ENCODE data around the gene POLR1B.
"Not testable (repeated sequence)": the region's sequence is repeated elsewhere in the genome, so short reads cannot be mapped to it uniquely, and the experiment has no call there.

Gene POLR1B

DNA sequence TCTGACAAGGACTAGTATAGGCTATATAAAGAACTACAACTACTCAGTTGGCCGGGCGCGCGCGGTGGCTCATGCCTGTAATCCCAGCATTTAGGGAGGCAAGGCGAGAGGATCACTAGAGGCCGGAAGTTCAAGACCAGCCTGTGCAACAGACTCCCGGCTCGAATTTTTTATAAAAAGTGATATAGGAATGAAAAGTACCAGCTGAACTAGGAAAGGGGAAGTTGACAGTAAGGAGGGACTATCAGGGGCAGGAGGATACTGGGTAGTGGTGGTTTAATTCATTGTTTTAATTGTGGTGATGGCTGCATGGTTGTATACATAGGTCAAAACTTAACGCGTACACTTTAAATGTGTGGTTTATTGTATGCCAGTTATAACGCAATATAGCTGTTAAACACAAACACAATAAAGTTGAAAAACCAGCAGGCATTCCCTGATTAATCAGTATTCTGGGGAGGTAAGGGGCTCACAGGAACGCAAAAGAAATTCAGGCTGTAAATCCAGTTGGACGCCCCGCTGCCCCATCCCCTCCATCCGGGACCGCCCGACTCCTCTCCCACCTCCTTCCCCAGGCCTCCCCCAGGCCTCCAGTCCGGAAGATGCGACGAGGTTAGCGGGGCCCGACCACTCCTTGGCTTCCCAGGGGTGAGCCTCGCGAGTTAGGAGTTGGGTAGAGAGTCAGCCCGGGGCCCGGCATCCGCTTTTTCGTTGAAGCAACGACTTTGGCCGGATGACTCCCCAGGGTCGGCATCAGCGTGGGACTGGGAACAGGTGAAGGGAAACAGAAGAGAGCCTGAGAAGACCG is 746 bp upstream of the POLR1B start:
- DNase-seq = no peak

DNA sequence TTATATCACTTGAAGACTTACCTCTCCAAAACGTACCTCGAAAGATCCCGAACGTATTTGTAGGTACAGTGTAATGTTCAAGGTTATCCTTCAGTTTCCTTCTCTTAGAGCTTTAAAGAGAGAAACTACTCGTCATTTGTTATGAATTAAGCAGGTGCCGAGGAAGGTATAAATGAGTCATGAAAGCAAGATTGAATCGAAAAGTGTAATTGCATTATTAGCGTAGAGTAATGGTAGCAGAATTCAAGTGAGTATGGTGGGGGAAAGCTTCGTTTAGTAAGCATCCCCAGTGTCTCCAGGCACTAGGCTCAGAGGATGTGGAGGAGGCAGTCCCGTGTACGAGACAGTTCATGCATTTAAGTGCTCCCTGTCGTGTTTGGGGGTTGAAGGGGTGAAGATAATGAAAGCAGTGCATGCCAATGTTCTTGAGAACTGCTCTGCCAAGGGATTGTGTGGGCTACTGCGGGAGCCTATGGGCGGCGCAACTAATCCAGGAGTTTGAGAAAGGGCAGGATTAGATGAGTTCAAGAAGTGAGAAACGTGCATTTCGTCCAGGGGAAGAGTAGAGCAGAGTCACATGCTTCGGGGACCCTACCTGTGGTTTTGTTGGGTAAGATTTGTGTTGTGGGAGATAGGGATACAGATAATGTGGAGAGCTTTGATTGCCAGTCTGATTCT is 858 bp downstream of the POLR1B start:
- DNase-seq = peak; percentile 7

DNA sequence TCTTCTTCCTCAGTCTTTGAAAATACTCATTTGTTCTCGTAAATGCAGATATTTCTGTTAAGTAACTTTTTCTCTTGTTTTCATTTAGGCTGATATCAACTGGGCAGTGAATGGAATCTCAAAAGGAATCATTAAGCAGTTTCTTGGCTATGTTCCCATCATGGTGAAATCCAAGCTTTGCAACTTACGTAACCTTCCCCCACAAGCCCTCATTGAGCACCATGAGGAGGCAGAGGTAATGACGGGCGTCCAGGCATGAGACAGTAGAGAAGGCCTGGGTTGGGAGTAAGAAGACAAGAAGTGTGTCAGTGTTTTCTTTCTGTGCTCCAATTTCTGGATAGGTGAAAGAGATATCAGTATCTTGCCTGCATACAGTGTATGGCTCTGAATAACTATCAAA is 5.1 kb downstream of the POLR1B start:
- DNase-seq = no peak

DNA sequence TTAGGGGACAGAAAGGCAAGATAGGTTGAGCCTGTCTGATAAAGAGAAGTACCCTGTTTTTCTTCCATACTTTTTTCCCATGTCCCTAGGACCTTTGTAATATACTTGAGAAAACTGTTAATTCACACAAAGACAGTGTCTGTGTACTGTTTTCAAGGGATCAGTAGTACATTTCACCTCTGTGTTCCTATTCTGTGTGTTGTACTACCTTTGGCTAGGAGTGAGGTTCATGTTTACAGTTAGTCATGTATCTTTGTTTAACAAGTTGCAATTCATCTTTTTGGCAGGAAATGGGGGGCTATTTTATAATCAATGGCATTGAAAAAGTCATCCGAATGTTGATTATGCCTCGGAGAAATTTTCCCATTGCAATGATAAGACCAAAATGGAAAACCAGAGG is 6.7 kb downstream of the POLR1B start:
- no peak for DNase-seq

DNA sequence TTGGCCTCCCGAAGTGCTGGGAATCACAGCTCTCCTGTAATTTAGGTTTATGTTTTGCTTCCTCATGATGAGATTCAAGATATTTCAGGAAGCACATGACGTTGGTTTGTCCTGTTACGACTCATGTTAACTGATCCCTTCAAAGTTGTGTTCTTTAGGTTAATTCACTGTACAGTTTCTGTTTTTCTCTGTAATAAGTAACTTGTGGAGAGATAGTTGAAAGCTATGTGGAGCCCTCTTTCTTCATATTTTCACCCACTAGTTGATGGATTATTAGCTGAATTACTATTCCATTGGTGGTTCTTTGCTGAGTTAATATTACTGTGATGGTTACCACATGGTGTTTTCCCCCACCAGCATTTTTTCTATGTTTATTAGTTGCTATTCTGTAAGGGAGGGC is 23.8 kb downstream of the POLR1B start:
- no peak for DNase-seq

DNA sequence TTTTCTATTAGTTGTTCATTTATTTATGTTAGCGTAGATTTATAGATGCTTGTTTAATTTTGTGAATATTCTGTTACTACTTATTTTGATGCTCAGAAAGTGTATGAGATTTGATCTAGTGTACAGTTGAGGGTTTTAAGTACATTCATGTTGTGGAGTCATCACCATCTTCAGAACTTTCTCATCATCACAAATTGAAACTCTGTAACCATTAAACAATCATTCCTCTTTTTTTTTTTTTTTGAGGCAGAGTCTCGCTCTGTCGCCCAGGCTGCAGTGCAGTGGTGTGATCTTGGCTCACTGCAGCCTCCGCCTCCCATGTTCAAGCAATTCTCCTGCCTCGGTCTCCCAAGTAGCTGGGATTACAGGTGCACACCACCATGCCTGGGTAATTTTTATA is 24.2 kb downstream of the POLR1B start:
- DNase-seq = not testable (repeated sequence)

DNA sequence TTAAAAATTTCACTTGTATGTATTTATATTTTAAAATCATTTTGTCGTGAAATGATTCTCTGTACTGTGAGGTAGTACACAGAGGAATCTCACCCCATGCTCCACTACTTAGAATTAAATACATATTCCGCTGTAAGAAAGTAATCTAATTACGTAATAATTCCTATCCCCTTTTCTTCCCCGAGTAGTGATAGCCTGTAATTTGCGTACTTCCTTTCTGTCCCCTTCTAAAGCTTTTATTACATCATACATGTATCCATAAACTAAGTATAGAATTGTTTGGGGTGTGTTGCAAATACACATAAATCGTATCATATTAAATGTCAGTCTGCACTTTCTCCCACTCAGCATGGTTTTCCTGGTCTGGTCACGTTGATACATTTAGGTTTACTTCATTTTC is 29.7 kb downstream of the POLR1B start:
- no peak for DNase-seq

DNA sequence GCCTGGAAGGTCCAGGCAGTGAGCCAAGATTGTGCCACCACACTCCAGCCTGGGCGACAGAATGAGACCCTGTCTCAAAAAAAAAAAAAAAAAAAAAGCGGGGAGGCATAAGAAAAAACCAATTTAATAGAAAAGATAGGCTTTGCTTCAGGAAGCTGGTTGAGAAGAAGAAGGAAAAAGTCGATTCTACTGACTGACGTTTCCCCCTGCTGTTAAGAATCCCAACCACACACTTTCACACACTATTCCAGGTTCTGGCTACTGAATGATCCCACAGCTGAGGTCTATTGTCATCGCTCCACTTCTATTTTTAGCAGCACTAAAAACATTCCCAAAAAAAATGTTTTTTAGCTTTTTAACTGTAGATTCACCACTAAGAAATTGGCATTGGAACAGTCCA is 35.5 kb downstream of the POLR1B start:
- DNase-seq = no peak

DNA sequence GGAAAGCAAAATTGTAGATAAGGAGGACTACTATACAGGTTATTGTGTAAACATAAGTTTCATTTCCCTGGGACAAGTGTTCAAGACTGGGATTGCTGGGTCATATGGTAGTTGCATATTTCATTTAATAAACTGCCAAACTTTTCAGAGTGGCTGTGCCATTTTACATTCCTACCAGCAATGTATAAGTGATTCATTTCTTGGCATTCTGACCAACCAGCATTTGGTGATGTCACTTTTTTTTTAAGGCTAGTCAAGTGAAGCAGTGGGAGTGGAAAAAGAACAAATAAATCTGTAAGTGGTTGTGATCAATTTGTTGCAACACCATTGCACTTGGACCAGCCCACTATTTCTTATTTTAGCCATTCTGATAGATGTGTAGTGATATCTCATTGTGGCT is 37.0 kb downstream of the POLR1B start:
- peak; percentile 35 for DNase-seq

DNA sequence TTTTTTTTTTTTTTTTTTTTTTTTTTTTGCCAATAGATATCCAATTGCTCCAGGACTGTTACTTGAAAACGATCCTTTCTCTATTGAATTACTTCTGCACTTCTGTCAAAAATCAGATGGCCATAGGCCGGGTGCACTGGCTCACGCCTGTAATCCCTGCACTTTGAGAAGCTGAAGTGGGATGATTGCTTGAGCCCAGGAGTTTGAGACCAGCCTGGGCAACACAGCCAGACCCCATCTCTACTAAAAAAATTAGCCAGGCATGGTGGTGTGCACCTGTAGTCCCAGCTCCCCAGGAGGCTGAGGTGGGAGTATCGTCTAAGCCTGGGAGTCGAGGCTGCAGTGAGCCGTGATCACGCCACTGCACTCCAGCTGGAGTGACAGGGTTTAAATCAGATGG is 37.8 kb downstream of the POLR1B start:
- no peak for DNase-seq

DNA sequence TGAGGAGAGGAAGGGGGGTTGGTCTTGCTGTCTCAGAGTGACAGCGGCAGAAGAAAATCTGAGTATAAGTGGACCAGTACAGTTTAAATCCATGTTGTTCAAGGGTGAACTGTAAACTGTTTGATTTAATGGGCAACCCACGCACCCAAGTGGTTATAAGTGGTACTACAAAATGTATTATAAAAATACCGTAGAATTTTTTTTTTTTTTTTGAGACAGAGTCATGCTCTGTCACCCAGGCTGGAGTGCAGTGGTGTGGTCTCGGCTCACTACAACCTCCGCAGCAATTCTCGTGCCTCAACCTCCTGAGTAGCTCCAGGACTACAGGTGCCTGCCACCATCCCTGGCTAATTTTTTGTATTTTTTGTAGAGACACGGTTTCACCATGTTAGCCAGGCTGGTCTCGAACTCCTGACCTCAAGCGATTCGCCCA is 40.1 kb downstream of the POLR1B start:
- peak; percentile 83 for DNase-seq

DNA sequence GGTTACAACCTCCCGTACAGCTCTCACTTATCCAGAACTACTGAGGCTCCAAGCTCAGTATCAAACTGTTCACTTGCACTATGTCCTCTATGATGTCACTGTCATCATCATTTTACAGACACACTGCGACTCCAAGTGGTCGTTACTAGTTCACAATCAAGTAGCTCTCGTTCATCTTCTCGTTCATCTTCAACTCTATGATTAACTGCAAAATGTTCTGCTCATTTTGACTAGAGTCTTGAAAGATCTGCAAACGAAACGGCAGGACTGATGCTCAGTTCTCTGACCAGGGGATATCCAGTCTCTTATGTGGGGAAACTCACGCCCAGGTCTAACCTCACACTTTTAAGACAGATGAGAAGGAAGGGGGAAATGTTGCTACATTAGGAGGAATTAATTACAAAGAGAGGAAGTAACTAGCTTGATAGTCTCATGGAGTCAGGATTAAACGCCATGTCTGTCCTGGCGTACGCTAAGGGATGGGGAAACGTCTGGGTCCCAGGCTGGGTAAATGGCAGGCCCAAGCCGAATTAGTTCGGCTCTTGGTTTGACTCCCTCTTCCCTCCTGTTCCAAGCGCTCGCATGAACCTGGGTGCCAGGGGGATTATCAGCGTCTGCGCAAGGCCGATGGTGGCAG is 41.4 kb downstream of the POLR1B start:
- no peak for DNase-seq

DNA sequence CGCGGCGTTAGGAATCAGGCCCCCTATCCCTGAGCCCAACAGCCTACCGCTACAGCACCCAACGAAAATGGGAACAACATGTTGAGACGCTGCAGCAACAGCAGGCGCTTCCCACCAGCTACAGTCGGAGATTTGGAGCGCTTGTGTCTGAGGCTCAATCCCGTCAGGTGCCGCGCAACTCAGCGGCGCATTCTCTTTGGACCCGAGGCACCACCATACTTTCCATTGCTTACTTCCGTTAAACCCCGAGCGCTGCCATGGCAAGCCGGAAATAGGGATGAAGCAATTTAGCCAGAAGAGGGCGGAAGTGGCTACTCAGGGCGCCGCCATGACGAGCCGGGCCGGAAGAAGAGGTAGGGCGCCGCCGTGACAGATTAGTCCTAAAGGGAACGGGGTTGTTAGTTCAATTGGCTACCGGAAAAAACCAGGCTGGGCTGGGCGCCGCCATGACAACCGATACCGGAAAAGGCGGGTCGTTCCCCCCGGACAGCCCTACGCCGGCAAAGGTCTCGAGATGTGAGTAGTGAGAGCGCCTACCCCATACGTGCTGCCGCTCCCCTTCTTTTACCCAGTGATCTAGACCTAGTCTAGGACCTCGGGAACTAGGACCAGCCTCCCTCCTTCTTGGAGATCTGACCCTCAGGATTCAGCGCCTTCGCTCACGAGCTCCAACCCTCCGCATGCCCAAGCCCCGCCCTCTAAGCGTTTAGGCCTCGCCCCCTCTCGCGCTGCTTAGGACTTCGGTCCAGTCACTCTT is 42.0 kb downstream of the POLR1B start, which contains the start of gene CHCHD5:
Gene CHCHD5 (plus strand): TSS at position 476 of the 757 bp plus-strand sequence. CDS start 39 bp downstream, at position 515.
- DNase-seq = peak; percentile 97

DNA sequence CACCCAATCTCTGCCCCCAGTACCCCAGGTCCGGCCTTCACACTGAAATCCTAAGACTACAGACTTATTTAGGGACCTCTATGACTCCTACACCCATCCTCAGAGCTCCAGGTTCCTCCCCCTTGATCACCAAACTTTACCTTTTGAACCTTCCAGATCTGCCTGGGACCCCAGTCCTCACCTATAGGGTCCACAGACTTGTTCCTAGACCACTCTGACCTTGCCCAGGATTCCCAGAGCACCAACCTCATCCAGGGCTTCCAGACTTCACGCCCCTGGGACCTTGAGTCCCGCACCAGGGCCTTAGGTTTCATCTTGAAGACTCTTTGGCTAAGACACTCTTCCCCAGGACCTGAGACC is 42.6 kb downstream of the POLR1B start:
- DNase-seq = no peak

DNA sequence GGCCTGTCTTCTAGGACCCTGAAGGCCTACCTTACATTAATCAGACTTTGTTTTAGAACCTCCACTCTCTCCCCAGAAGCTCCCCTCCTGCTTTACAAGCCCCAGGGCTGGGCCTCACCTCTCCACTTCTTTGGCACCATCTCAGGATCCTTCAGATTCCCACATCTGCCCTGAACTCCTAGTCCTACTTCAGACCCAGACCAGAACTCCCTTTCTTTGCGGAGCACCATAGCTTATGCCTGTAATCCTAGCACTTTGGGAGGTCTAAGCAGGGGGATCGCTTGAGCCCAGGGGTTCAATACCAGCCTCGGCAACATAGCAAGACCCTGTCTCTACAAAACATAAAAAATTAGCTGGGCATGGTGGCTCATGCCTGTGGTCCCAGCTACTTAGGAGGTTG is 43.1 kb downstream of the POLR1B start:
- no peak for DNase-seq

DNA sequence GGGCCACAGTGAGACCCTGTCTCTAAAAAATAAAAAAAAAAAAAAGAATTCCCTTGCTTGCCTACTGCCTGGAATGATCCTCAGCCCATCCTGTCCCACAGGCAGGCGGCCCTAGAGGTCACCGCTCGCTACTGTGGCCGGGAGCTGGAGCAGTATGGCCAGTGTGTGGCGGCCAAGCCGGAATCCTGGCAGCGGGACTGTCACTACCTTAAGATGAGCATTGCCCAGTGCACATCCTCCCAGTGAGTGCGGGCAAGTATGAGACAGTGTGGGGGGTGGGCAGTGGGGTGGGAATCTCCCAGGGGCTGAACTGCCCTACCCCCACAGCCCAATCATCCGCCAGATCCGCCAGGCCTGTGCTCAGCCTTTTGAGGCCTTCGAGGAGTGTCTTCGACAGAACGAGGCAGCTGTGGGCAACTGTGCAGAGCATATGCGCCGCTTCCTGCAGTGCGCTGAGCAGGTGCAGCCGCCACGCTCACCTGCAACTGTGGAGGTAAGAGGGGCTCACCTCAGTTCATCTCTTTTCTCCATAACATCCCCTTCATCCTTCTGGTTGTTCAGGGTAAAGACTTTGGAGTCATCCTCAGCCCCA is 43.7 kb downstream of the POLR1B start:
- no peak for DNase-seq

DNA sequence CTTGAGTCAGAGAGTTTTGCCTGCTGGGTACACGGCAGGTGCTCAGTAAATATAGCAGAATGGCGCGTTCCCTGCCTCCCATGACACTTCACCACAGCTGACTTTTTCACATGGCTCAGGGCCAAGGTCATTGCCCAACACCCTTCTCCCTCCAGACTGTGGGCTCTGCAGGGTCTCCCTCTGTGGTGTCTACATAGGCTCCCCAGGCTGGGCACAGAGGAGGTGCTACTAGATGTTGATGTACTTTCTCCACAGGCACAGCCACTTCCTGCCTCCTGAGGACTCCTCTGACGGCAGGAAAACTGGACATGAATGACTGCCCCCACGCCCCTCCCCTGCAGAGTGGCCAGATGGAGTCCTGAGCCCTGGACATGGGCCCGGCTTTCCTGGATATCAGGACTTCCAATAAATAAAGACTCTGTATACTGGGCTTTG is 46.4 kb downstream of the POLR1B start:
- DNase-seq = no peak

DNA sequence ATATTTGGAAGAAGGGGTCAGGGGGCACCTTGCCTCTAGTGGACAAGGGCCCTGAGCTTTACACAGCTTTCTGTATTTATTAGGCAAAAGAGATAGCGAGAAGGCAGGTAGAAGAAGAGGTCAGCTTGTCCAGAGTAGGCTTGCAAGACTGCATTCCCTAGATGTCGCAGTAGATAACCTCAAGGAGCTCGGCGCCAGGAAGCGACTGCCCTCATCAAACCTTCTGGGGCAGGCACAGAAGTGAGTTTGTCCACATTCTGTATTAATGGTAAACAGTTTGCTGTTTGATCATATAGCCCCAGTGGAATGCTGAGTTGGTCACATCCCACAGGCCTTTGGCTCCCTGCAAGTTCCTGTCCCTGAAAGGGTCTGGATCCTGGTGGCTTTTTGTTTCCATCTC is 49.1 kb downstream of the POLR1B start:
- no peak for DNase-seq

DNA sequence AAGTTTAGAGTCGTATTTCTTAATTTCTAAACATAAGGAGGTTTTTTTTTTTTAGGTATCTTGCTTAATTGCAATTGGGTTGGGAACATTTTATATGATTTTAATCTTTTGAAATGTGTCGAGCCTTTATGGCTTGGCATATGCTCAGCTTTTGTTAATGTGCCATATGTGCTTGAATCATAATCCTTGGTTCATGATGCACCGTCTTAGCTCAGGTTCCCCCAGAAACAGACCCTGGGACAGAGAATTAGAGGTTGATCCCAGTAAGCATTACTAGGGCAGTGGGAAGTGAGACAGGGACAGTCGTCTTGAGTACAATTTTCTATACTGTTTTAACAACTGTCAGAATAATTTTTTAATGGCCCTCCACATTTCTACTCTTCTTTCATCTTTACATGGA is 51.5 kb downstream of the POLR1B start:
- DNase-seq = no peak

DNA sequence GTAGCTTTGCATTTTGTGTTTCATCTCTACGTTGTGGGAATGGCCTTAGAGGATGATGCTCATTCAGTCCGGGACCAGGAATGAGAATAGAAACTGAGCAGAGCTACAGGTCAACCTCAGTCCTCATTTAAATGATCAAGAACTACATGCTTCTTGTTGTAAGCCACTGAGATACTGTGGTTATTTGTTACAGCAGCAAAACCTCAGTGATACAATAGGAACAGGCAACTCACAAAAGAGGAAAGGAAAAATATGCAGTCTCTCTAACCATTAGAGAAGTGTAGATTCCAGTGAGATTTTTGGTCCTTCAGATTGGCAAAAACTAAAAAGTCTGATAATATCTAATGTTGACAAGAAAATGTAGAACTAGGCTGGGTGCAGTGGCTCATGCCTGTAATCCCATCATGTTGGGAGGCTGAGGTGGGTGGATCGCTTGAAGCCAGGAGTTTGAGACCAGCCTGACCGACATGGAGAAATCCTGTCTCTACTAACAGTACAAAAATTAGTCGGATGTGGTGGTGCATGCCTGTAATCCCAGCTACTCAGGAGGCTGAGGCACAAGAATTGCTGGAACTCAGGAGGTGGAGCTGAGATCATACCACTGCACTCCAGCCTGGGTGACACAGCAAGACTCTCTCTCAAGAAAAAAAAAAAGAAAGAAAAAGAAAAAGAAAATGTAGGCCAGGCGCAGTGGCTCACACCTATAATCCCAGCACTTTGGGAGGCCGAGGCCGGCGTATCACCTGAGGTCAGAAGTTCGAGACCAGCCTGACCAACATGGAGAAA is 55.5 kb downstream of the POLR1B start:
- no peak for DNase-seq

DNA sequence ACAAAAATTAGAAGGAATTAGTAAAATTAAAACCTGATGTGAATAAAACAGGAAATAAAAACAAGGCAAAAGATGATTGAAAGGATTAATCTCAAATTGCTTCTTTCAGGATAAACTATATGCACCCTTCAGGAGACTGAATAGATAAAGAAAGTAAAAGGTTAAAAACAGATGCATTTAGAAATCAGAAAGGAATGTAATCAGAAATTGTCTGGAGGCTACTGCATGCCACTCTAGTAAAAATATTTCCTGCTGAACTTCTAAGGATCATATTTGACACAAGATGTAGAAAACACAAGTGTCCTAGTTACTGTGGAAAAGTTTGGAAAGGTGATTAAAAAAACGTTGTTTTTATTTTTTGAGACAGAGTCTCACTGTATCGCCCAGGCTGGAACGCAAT is 58.4 kb downstream of the POLR1B start:
- no peak for DNase-seq

DNA sequence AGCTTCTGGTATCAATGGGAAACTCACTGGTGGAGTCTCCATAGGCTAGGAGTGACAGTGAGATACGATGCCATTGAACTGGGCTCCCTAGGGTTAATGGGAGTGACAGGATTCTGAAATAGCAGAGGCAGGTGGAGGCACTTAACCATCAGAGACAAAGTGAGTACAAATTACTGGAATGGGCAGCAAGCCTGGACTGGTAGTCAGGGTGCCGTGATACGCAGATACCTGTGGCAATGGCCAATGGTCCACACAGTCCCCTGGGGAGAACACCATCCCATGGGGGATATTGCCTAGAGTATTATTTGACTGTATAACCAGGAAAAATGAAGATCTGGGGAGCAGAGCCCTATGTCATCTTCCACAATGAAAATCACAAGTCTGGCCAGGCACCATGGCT is 59.5 kb downstream of the POLR1B start:
- DNase-seq = no peak

All from eye (tissue), 1 donor.